ENCODE results near the gene CABP4. TPM values are rescaled to one million over a fixed set of nuclear protein-coding genes. Genes with fewer than 3 reads are reported as not detected.

CABP4 gene
- total RNA-seq, 1 experiment from 2014 or later, result not detected

DNA sequence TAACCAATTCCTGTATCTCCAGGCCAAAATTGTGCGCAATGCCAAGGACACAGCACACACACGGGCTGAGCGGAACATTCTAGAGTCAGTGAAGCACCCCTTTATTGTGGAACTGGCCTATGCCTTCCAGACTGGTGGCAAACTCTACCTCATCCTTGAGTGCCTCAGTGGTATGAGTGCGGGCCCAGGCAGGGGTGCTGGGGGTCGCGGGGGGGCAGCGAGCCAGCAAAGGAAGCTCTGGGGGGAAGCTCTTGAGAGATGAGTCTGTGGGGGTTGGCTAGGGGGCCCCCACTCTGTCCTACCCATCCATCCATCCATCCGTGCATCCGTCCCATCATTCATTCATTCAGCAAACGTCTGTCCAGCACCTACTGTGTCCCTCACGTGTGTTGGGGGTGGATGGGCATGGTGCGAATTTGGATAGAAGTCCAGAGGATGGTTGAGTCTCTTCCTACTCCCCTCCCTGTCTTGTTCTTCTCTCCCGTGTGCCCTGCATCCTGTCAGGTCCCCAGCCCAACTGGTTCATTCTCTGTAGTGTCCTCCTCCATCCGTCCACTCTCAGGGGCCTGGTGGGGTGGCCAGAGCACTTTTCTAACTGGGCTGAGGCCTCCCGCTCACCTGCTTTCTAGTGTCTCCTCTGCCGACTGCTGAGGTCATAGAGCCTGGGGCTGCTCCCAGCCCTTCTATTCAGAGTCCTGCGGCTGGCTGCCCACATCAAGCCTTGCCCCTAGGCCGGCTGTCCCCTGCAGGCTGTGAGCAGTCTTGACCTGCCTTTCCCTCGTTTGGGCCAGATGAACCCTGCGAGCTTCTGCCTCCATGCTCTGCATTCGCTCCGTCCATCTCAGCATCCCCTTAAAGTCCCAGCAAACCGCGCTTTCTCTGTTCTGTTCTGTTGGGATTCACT lies 23.6 kb upstream of the CABP4 start:
- Histone ChIP-seq H3K9me3 (ENCODE audit: low read length) (no peaks in the 10 kb centered on the region), H3K4me3 (ENCODE audit: low read length) (no peak overlapping the region), H3K27ac (ENCODE audit: low read length) (no peak overlapping the region), H2AFZ (ENCODE audit: low read length) (no peak overlapping the region), H3K27me3 (ENCODE audit: low read length) (no peaks in the 10 kb centered on the region), H4K20me1 (ENCODE audit: insufficient read depth, low read depth, low read length) (peaks cover 7% of the 10 kb centered on the region; the same call in 1 of the 2 replicates), H3K36me3 (ENCODE audit: insufficient read depth, low read length) (peaks cover 5% of the 10 kb centered on the region; the same call in 1 of the 2 replicates), H3K4me2 (ENCODE audit: low read depth, low read length, poor library complexity, severe bottlenecking) (no peak overlapping the region), H3K79me2 (ENCODE audit: low read length) (peaks cover 21% of the 10 kb centered on the region), H3K4me1 (ENCODE audit: low read length) (peaks cover 57% of the 10 kb centered on the region), H3K9ac (ENCODE audit: low read length) (no peak overlapping the region), H3K9me2 (replicated peaks; ENCODE audit: insufficient read depth, low read length) (no peaks in the 10 kb centered on the region)
- DNase-seq, result no peak

DNA sequence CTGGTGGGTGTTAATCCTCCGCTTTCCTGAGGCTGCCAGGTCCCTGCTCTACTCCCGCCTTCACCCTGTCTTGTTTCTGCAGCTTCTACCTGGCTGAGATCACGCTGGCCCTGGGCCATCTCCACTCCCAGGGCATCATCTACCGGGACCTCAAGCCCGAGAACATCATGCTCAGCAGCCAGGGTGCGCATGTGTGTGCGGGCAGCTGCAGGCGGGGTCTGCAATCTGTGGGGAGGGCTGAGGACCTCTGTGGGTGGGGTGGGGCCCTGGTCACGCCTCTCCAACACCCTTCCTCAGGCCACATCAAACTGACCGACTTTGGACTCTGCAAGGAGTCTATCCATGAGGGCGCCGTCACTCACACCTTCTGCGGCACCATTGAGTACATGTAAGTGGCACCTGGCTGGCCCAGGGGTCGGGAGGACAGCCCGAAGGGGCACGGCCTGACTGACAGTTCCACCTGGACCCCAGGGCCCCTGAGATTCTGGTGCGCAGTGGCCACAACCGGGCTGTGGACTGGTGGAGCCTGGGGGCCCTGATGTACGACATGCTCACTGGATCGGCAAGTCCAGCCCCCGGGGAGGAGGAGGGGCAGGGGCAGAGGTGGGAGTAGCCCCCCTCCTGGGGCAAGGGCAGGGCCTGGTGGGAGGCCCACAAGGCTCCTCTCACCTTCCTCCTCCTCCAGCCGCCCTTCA lies 22.4 kb upstream of the CABP4 start:
- Histone ChIP-seq H3K79me2 (ENCODE audit: low read length) (peaks cover 30% of the 10 kb centered on the region), H3K27ac (ENCODE audit: low read length) (peak overlapping the region; percentile 100), H3K4me2 (ENCODE audit: low read depth, low read length, poor library complexity, severe bottlenecking) (peak overlapping the region; percentile 73), H3K36me3 (ENCODE audit: insufficient read depth, low read length) (peaks cover 5% of the 10 kb centered on the region; the same call in 1 of the 2 replicates), H3K27me3 (ENCODE audit: low read length) (no peaks in the 10 kb centered on the region), H2AFZ (ENCODE audit: low read length) (no peak overlapping the region), H3K9me2 (replicated peaks; ENCODE audit: insufficient read depth, low read length) (no peaks in the 10 kb centered on the region), H3K4me3 (ENCODE audit: low read length) (no peak overlapping the region), H4K20me1 (ENCODE audit: insufficient read depth, low read depth, low read length) (peaks cover 7% of the 10 kb centered on the region; the same call in 1 of the 2 replicates), H3K4me1 (ENCODE audit: low read length) (peaks cover 56% of the 10 kb centered on the region), H3K9ac (ENCODE audit: low read length) (peak overlapping the region; percentile 95; the same call in 1 of the 2 replicates), H3K9me3 (ENCODE audit: low read length) (no peaks in the 10 kb centered on the region)
- no peak for DNase-seq

DNA sequence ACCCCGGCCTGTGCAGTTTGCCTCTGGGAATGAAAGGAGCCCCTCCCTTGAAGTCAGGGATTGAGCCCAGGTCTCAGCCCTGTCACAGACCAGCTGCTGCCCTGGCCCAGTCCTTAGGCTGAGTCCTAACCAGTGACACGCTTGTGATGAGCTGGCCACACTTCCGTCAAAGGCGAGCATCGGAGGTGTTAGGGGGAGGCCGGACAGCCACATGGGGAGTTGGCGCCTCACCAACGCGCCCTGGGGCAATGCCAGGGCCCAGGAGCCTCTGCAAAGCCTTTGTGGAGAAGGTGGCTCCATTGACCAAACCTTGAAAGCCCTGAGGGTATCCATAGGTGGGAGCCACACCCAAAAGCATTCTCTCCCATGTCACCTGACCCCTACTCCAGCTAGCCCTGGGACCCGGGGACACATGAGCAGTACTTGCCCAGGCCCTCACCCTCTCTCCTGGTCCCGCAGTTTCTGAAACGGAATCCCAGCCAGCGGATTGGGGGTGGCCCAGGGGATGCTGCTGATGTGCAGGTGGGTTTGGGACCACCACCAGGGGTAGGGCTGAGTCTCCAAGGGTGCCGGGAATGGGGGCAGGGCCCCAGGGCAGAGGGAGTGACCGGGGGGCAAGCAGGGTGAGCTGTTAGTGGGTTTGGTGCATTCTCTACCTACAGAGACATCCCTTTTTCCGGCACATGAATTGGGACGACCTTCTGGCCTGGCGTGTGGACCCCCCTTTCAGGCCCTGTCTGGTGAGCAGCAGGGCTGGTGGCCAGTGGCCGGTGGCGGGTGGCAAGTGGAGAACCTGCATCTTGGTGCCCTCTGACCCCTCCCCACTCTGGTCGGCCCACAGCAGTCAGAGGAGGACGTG lies 21.4 kb upstream of the CABP4 start:
- Histone ChIP-seq H3K9me2 (replicated peaks; ENCODE audit: insufficient read depth, low read length) (no peaks in the 10 kb centered on the region), H3K27me3 (ENCODE audit: low read length) (no peaks in the 10 kb centered on the region), H2AFZ (ENCODE audit: low read length) (no peak overlapping the region), H3K79me2 (ENCODE audit: low read length) (peaks cover 28% of the 10 kb centered on the region), H3K4me1 (ENCODE audit: low read length) (peaks cover 64% of the 10 kb centered on the region), H3K27ac (ENCODE audit: low read length) (peak overlapping the region; percentile 100), H3K4me3 (ENCODE audit: low read length) (peak overlapping the region; percentile 86; the same call in 1 of the 2 replicates), H4K20me1 (ENCODE audit: insufficient read depth, low read depth, low read length) (peaks cover 7% of the 10 kb centered on the region; the same call in 1 of the 2 replicates), H3K9ac (ENCODE audit: low read length) (peak overlapping the region; percentile 95), H3K9me3 (ENCODE audit: low read length) (no peaks in the 10 kb centered on the region), H3K4me2 (ENCODE audit: low read depth, low read length, poor library complexity, severe bottlenecking) (peak overlapping the region; percentile 73), H3K36me3 (ENCODE audit: insufficient read depth, low read length) (peaks cover 5% of the 10 kb centered on the region; the same call in 1 of the 2 replicates)
- peak; percentile 68 for DNase-seq

DNA sequence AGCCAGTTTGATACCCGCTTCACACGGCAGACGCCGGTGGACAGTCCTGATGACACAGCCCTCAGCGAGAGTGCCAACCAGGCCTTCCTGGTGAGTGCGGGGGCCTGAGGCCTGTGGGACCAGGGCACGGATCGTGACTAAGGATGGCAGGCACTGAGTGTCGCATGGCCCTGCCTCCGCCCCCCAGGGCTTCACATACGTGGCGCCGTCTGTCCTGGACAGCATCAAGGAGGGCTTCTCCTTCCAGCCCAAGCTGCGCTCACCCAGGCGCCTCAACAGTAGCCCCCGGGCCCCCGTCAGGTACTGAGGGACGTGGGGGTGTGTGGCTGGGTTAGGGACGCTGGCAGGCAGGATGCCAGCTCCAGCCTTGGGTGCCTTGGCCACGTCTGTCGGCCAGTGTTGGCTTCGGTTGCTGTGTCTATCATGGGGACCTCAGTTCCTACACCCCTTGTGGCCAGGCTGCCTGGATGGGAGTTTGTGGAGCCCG lies 20.7 kb upstream of the CABP4 start:
- no peaks in the 10 kb centered on the region for H3K27me3 ChIP-seq (ENCODE audit: low read length)
- H3K4me2 ChIP-seq (ENCODE audit: low read depth, low read length, poor library complexity, severe bottlenecking), result peak overlapping the region; percentile 73
- H3K79me2 ChIP-seq (ENCODE audit: low read length), result peaks cover 28% of the 10 kb centered on the region
- peak overlapping the region; percentile 95 for H3K9ac ChIP-seq (ENCODE audit: low read length)
- H3K27ac ChIP-seq (ENCODE audit: low read length), result peak overlapping the region; percentile 100
- peaks cover 7% of the 10 kb centered on the region; the same call in 1 of the 2 replicates for H4K20me1 ChIP-seq (ENCODE audit: insufficient read depth, low read depth, low read length)
- peak overlapping the region; percentile 86; the same call in 1 of the 2 replicates for H3K4me3 ChIP-seq (ENCODE audit: low read length)
- no peaks in the 10 kb centered on the region for H3K9me3 ChIP-seq (ENCODE audit: low read length)
- DNase-seq, result peak; percentile 73
- H2AFZ ChIP-seq (ENCODE audit: low read length), result no peak overlapping the region
- peaks cover 5% of the 10 kb centered on the region; the same call in 1 of the 2 replicates for H3K36me3 ChIP-seq (ENCODE audit: insufficient read depth, low read length)
- no peaks in the 10 kb centered on the region for H3K9me2 ChIP-seq (replicated peaks; ENCODE audit: insufficient read depth, low read length)
- H3K4me1 ChIP-seq (ENCODE audit: low read length), result peaks cover 66% of the 10 kb centered on the region

DNA sequence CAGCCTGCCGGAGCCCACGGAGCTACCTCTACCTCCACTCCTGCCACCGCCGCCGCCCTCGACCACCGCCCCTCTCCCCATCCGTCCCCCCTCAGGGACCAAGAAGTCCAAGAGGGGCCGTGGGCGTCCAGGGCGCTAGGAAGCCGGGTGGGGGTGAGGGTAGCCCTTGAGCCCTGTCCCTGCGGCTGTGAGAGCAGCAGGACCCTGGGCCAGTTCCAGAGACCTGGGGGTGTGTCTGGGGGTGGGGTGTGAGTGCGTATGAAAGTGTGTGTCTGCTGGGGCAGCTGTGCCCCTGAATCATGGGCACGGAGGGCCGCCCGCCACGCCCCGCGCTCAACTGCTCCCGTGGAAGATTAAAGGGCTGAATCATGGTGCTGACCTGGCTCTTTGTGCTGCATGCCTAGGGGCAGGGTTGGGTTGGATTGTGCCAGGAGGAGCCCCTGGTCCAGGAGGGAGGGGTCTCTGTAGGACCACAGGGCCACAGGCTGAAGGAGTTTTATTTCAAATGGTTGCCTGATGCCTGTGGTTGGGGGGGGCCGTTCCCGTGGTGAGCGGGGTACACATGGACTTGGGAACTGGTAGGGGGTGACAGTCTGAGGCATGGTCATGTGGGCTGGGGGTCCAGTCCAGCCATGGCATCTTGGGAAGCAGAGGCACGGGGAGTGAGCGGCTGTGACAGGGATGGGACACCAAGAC lies 20.0 kb upstream of the CABP4 start:
- peak overlapping the region; percentile 95 for H3K9ac ChIP-seq (ENCODE audit: low read length)
- no peaks in the 10 kb centered on the region for H3K27me3 ChIP-seq (ENCODE audit: low read length)
- H2AFZ ChIP-seq (ENCODE audit: low read length), result no peak overlapping the region
- H3K9me3 ChIP-seq (ENCODE audit: low read length), result no peaks in the 10 kb centered on the region
- H3K79me2 ChIP-seq (ENCODE audit: low read length), result peaks cover 24% of the 10 kb centered on the region
- peaks cover 5% of the 10 kb centered on the region; the same call in 1 of the 2 replicates for H3K36me3 ChIP-seq (ENCODE audit: insufficient read depth, low read length)
- H3K4me2 ChIP-seq (ENCODE audit: low read depth, low read length, poor library complexity, severe bottlenecking), result peak overlapping the region; percentile 73
- peak; percentile 78 for DNase-seq
- no peaks in the 10 kb centered on the region for H3K9me2 ChIP-seq (replicated peaks; ENCODE audit: insufficient read depth, low read length)
- peak overlapping the region; percentile 86; the same call in 1 of the 2 replicates for H3K4me3 ChIP-seq (ENCODE audit: low read length)
- H4K20me1 ChIP-seq (ENCODE audit: insufficient read depth, low read depth, low read length), result peaks cover 7% of the 10 kb centered on the region; the same call in 1 of the 2 replicates
- H3K4me1 ChIP-seq (ENCODE audit: low read length), result peaks cover 63% of the 10 kb centered on the region
- peak overlapping the region; percentile 100 for H3K27ac ChIP-seq (ENCODE audit: low read length)

DNA sequence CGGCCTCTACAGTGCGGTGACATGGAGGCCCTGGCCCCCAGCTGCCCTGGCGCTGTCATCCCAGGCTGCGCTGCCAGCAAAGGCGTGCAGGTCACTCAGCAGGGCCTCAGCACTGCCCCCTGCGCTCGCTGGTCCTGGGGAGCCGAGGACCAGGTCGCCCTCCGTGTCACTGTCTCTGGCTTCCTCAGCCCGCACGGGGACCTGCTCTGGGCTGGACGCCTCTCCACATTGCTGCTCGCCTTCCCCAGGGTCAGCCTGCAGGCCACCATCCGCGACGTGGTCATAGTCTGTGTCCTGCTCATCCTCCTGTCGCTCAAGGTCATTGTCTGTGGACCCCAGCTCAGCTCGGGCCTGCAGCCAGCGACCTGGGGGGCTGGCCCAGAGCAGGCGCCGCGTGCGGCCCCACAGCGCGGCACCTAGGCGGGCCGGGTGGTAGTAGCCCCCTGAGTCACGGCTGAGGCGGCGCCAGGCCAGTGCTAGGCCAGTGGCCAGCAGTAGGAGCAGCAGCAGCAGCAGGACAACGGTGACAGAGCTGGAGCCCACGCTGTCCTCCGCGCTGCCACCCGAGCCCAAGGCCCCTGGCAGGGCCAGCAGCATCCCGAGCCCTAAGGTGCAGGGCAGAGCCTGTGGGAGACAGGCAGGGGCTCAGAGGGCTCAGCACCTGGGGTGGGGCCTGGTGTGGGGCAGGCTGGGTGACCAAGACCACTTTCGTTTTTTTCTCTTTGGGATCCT lies 19.3 kb upstream of the CABP4 start:
- Histone ChIP-seq H2AFZ (ENCODE audit: low read length) (no peak overlapping the region), H3K36me3 (ENCODE audit: insufficient read depth, low read length) (peaks cover 5% of the 10 kb centered on the region; the same call in 1 of the 2 replicates), H3K9me2 (replicated peaks; ENCODE audit: insufficient read depth, low read length) (no peaks in the 10 kb centered on the region), H3K27ac (ENCODE audit: low read length) (peak overlapping the region; percentile 100), H3K9ac (ENCODE audit: low read length) (peak overlapping the region; percentile 95), H3K79me2 (ENCODE audit: low read length) (peaks cover 24% of the 10 kb centered on the region), H3K4me3 (ENCODE audit: low read length) (peak overlapping the region; percentile 86), H3K4me1 (ENCODE audit: low read length) (peaks cover 69% of the 10 kb centered on the region), H3K4me2 (ENCODE audit: low read depth, low read length, poor library complexity, severe bottlenecking) (peak overlapping the region; percentile 73), H4K20me1 (ENCODE audit: insufficient read depth, low read depth, low read length) (peaks cover 7% of the 10 kb centered on the region; the same call in 1 of the 2 replicates), H3K9me3 (ENCODE audit: low read length) (no peaks in the 10 kb centered on the region), H3K27me3 (ENCODE audit: low read length) (no peaks in the 10 kb centered on the region)
- no peak for DNase-seq
